Mononuclear cell (primary cell): Measurements from ENCODE around the gene IL17F. TPM values are rescaled to one million over a fixed set of nuclear protein-coding genes. Genes with fewer than 3 reads are reported as not detected.

Experiments
- total RNA-seq: library from RNA; depleted of rRNA; stranded (reverse); fragments of >200 nt; gene quantifications from one replicate; pipeline ENCODE4 v1.2.3, GENCODE V29; 2012

Gene IL17F
- total RNA-seq, 1 donor = not detected

Other genes with a start within 250 kb of the IL17F start
- under 0.01 TPM for gene PKHD1, start 156.9 kb downstream of the IL17F start, total RNA-seq
- not detected for gene IL17A, start 58.1 kb downstream of the IL17F start, total RNA-seq
- gene MCM3, start 40.2 kb upstream of the IL17F start, total RNA-seq = 9.1 TPM
- gene PAQR8, start 117.7 kb upstream of the IL17F start, total RNA-seq = 2.0 TPM
- 6.4 TPM for gene EFHC1, start 175.8 kb upstream of the IL17F start, total RNA-seq